GM19351 (cell line): ENCODE data around the gene MTNR1B.
A peak's percentile ranks its signal among the peaks of the same experiment; 100 is the strongest.

Source experiments
- ATAC-seq: cut with Tn5 transposase; IDR thresholded peaks from one replicate; pipeline ENCODE4 v1.9.1; 2021; ENCODE audit warnings: mild to moderate bottlenecking, moderate library complexity; ENCODE audit not compliant: unreplicated experiment

Gene MTNR1B

GRCh38 chr11:92977401-92977800 lies 8.0 kb downstream of the MTNR1B start:
- ATAC-seq = no peak

GRCh38 chr11:92978271-92979111 lies 9.0 kb downstream of the MTNR1B start:
- no peak for ATAC-seq

- no peak for ATAC-seq
Measured at GRCh38 chr11:92979176-92979575, 9.7 kb downstream of the MTNR1B start.

- ATAC-seq = no peak
Measured at GRCh38 chr11:92980312-92980711, 10.9 kb downstream of the MTNR1B start.

GRCh38 chr11:92981508-92982043 lies 12.1 kb downstream of the MTNR1B start:
- no peak for ATAC-seq

GRCh38 chr11:92986585-92986984 lies 17.1 kb downstream of the MTNR1B start:
- no peak for ATAC-seq

- no peak for ATAC-seq
Measured at GRCh38 chr11:92993004-92993403, 23.6 kb downstream of the MTNR1B start.

GRCh38 chr11:93000511-93001476 lies 31.3 kb downstream of the MTNR1B start:
- no peak for ATAC-seq

GRCh38 chr11:93001806-93002205 lies 32.4 kb downstream of the MTNR1B start:
- no peak for ATAC-seq

- ATAC-seq = no peak
Measured at GRCh38 chr11:93002380-93002779, 32.9 kb downstream of the MTNR1B start.

- no peak for ATAC-seq
Measured at GRCh38 chr11:93005239-93005638, 35.8 kb downstream of the MTNR1B start.

GRCh38 chr11:93013646-93014045 lies 44.2 kb downstream of the MTNR1B start:
- ATAC-seq = no peak

- ATAC-seq = no peak
Measured at GRCh38 chr11:93016595-93016994, 47.1 kb downstream of the MTNR1B start.

- no peak for ATAC-seq
Measured at GRCh38 chr11:93017821-93018690, 48.6 kb downstream of the MTNR1B start.

GRCh38 chr11:93020248-93021046 lies 51.0 kb downstream of the MTNR1B start:
- peak; percentile 61 for ATAC-seq

GRCh38 chr11:93024369-93024768 lies 54.9 kb downstream of the MTNR1B start:
- ATAC-seq = no peak

GRCh38 chr11:93025558-93026255 lies 56.3 kb downstream of the MTNR1B start:
- no peak for ATAC-seq

- ATAC-seq = peak; percentile 74
Measured at GRCh38 chr11:93028960-93029522, 59.6 kb downstream of the MTNR1B start.

- no peak for ATAC-seq
Measured at GRCh38 chr11:93031386-93031785, 61.9 kb downstream of the MTNR1B start.
